Stimulated activated CD4-positive, alpha-beta T cell treated with anti-CD3 and anti-CD28 coated beads, Interleukin-1b, Interleukin-23, amount 100 ng/mL, for 1 hour (primary cell): ENCODE measurements around the gene MAGI1.
"Not testable (repeated sequence)": the region's sequence is repeated elsewhere in the genome, so short reads cannot be mapped to it uniquely, and the experiment has no call there.

ENCODE experiments used
- DNase-seq, 2 donors: peaks; one replicate each; pipeline ENCODE4 v3.0.0-alpha.2; 2020; ENCODE audit warnings: low read depth in 2 of 2

The MAGI1 gene

GRCh38 chr3:65565744-65566143 is 473.0 kb downstream of the MAGI1 start:
- DNase-seq: not testable (repeated sequence)

GRCh38 chr3:65564483-65564882 is 474.2 kb downstream of the MAGI1 start:
- DNase-seq: no peak

DNA sequence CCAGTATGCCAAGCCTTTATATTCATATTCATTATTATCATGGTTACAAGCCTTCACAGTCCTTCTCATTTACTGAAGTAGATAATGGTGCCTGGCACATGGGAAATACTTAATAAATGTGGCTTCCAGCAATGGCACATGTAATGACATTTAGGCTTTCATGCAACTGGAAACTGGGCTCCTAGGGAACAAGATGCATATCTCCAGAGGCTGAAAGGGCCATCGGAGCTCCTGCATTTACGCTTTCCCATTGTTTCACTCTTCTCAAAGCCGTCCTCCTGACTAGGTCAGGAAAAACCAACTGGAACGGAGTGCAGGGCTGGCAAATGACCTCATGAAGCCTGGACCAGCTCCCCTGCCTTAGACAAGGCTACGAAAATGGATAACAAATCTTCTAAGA is 474.9 kb downstream of the MAGI1 start:
- no peak for DNase-seq

DNA sequence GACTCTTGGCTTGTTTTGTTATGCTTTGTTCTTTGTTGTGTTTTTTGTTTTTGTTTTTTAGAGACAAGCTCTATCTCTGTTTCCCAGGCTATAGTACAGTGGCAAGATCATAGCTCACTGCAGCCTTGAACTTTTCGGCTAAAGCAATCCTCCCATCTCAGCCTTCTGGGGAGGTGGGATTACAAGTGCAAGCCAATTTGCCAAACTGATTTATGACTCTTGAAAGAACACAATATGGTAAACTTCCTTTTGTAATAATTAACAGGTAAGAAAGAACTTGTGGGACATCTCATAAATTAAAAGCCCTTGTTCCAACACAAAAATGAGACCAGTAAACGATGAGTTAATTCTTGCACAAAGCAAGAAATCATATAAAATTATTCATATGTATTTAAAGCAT is 476.3 kb downstream of the MAGI1 start:
- no peak for DNase-seq

DNA sequence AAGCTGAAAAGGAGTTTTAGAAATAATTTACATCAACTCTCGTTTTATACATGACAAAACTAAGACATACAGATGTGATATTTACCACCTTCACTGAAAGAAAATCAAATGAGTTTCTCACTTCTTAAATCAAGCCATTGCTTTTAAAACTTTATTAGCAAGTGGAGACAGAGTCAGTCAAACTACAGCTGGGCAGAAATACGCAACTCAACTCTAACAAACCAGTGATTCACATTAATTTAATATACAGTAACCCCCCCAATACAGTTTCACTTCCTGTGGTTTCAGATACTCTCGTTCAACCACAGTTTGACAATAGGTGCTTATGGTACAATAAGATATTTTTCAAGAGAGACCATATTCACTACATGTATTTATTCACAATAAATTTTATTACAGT is 477.1 kb downstream of the MAGI1 start:
- no peak for DNase-seq

DNA sequence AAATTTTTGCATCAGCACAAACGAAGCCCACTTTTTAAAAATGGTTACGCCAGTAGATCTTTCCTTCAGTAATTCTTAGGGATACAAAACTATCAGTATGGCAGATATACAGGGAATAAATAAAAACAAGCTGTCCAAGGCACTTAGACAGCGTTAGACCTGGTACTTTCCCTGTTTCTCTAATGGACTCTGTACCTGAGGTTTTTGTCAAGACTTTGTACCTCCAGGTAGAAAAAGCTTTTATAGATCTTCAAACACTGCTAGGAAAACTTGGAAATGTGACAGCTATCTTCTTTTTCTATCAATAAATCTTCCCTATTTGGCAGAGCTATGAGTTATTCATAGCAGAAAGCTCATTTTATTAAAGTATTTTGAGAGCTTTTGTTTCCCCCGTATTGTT is 477.8 kb downstream of the MAGI1 start:
- no peak for DNase-seq

DNA sequence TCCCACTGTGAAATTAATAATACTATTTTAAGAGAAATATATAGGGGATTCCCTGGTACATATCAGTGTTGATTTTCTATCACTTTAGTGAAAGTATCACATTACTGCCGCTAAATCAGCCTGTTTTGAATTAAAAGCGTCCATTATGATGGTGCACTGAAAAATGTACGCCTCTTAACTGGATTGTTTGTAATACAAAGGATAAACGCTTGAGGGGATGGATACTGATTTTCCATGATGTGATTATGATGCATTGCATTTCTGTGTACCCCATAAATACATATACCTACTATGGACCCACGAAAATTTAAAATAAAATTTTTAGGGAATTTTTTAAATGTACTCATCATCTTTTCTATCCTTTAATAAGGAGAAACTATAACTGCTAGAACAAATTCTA is 478.6 kb downstream of the MAGI1 start:
- DNase-seq: no peak

- no peak for DNase-seq
These were observed 479.1 kb downstream of the MAGI1 start for GRCh38 chr3:65559643-65560042.

GRCh38 chr3:65558826-65559225 is 479.9 kb downstream of the MAGI1 start:
- no peak for DNase-seq

- no peak for DNase-seq
These were observed 480.7 kb downstream of the MAGI1 start for GRCh38 chr3:65557899-65558564.

GRCh38 chr3:65556934-65557577 is 481.7 kb downstream of the MAGI1 start:
- no peak for DNase-seq

GRCh38 chr3:65552434-65552833 is 486.3 kb downstream of the MAGI1 start:
- DNase-seq: no peak

DNA sequence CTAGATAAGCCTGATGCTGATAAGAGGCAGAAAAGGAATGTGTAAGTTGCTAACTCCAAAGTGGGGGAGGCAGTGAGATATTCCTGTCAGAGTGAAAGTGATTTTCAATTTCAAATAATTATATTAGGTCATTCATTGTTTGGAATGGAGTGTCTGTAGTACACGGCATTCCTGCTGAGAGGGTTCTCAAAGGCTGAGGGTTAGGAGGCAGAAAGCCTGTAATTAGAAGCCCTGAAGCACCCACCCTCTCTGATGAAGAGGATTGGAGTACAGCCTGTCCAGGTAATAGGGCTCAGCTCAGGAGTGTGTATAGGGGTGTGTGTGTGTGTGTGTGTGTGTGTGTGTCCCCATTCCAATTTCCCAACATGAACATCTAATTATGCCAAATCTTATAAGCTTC is 486.8 kb downstream of the MAGI1 start:
- no peak for DNase-seq

DNA sequence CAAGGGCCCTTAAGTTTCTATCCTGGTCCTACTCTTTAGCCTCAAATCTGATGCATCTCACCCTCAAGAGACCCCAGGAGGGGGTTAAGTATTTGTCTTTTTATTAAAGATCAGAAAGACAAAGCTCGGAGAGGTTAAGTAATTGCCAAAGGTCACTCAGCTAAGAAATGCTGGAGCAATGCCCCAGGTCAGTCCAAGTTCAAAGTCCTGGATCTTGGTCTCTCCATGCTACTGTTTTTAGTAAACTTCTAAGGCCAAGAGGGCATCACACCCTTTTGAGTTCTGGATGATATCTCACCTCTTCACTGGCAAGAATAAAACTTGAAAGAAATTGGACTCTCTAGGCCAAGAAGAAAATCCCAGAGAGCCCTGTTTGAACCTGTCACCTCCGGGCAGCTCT is 488.6 kb downstream of the MAGI1 start:
- DNase-seq: no peak

GRCh38 chr3:65549626-65549959 is 489.1 kb downstream of the MAGI1 start:
- no peak for DNase-seq

GRCh38 chr3:65548848-65549625 is 489.7 kb downstream of the MAGI1 start:
- no peak for DNase-seq

GRCh38 chr3:65545429-65545828 is 493.3 kb downstream of the MAGI1 start:
- DNase-seq: no peak

GRCh38 chr3:65543391-65543790 is 495.3 kb downstream of the MAGI1 start:
- DNase-seq: not testable (repeated sequence)

DNA sequence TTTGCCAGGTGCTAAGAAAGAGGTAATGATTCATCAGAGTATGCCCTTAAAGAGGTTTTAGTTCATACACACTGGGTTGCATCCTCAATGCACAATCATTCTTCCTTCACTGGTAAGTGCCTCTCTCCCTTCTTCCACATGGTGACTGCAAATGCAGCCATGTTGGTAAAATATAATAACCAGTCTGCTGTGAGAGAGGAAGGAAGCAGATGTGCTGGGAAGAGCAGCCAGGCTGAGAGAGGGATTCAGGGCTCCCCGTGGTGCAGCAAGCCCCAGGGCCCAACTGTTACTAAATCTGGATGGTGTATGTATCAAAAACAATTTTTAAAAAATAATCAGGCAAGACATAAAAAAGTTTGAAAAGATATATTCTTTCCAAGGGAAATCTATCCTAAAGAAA is 498.1 kb downstream of the MAGI1 start:
- DNase-seq: no peak

DNA sequence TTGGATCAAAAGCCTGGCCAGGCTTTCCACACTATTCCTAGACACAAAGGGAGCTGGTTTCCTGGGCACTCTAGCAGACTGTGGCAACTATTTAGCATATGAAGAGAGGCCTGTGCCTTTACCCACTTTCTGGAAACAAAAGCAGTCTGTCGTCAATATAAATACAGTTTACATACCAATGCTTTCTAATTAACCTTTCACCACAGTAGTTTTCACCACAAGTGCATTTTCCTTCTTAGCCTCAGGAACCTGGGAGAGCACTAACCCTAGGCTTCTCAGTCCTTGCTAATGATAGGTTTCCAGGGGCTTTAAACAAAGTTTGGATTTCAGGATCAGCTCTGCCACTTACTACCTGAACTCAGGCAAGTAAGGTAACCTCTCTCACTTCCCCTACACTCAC is 499.1 kb downstream of the MAGI1 start:
- DNase-seq: no peak

- DNase-seq: no peak
These were observed 500.6 kb downstream of the MAGI1 start for GRCh38 chr3:65538101-65538500.

GRCh38 chr3:65537109-65537508 is 501.6 kb downstream of the MAGI1 start:
- no peak for DNase-seq

GRCh38 chr3:65535260-65535659 is 503.5 kb downstream of the MAGI1 start:
- no peak for DNase-seq
